Natural killer cell treated with Interleukin-12 subunit alpha and Interleukin-12 subunit beta and Interleukin-15 and Interleukin-18, amount 100 ng/mL, for 72 hours (primary cell): Measurements from ENCODE around the gene TSPAN17. TPM values are rescaled to one million over a fixed set of nuclear protein-coding genes. Genes with fewer than 3 reads are reported as not detected.
A peak's percentile ranks its signal among the peaks of the same experiment; 100 is the strongest.

Experiments
- ATAC-seq, 2 donors: fragments of 150-1000 bp; cut with Tn5 transposase in 1 of 2; sonication (Bioruptor Pico), chemical (Tn5 transposase) in 1 of 2; 2 replicates each; pipeline ENCODE4 v1.10.0; 2021
- DNase-seq: peaks from one replicate; pipeline ENCODE4 v3.0.0; 2022; ENCODE audit warnings: low spot score
- H3K27ac Mint-ChIP-seq, 2 donors: 1 replicate in 1 of 2; 2 replicates in 1 of 2; pipeline ENCODE4 v1.8.0; 2022; ENCODE audit warnings: mixed read lengths in 2 of 2, mild to moderate bottlenecking in 1 of 2, moderate library complexity in 1 of 2
- H3K27me3 Mint-ChIP-seq, 2 donors: 1 replicate in 1 of 2; 2 replicates in 1 of 2; pipeline ENCODE4 v1.8.0; 2022; ENCODE audit warnings: mixed read lengths in 2 of 2
- H3K36me3 Mint-ChIP-seq: one replicate; pipeline ENCODE4 v1.8.0; 2022; ENCODE audit warnings: mixed read lengths
- H3K4me1 Mint-ChIP-seq, 2 donors: 1 replicate in 1 of 2; 2 replicates in 1 of 2; pipeline ENCODE4 v1.8.0; 2022; ENCODE audit warnings: low read depth in 2 of 2, mixed read lengths in 2 of 2, mild to moderate bottlenecking in 1 of 2
- H3K4me3 Mint-ChIP-seq: one replicate; pipeline ENCODE4 v1.8.0; 2022; ENCODE audit warnings: mixed read lengths
- H3K9me3 Mint-ChIP-seq: 2 replicates; pipeline ENCODE4 v1.8.0; 2022; ENCODE audit warnings: mixed read lengths
- total RNA-seq, 2 donors: library from RNA; stranded (reverse); gene quantifications; one replicate each; pipeline ENCODE4 v1.2.3, GENCODE V29; 2022

TSPAN17 gene
- total RNA-seq, 2 donors from 2014 or later, result 48.9 to 67.6 TPM

- Mint-ChIP-seq H3K9me3 (no peaks in the 10 kb centered on the region), H3K27ac (no peak overlapping the region), H3K4me3 (peak overlapping the region; percentile 34), H3K36me3 (no peaks in the 10 kb centered on the region), H3K4me1 (peaks cover 5 to 13% of the 10 kb centered on the region in 2 donors), H3K27me3 (peaks cover 37 to 47% of the 10 kb centered on the region in 2 donors)
- ATAC-seq (no peak), DNase-seq (no peak)
Observed at GRCh38 chr5:176627582-176627981, 19.7 kb upstream of the TSPAN17 start.

- DNase-seq (no peak), ATAC-seq (no peak)
- Mint-ChIP-seq H3K27ac (no peak overlapping the region), H3K4me3 (no peak overlapping the region), H3K27me3 (peaks cover 40 to 57% of the 10 kb centered on the region in 2 donors), H3K4me1 (peaks cover 5 to 16% of the 10 kb centered on the region in 2 donors), H3K36me3 (no peaks in the 10 kb centered on the region), H3K9me3 (no peaks in the 10 kb centered on the region)
Observed at GRCh38 chr5:176628406-176629228, 18.7 kb upstream of the TSPAN17 start.

- ATAC-seq, result no peak
- DNase-seq, result no peak
- Mint-ChIP-seq H3K4me1 (peaks cover 5 to 17% of the 10 kb centered on the region in 2 donors), H3K27ac (no peak overlapping the region), H3K4me3 (no peak overlapping the region), H3K9me3 (no peaks in the 10 kb centered on the region), H3K27me3 (peaks cover 42 to 64% of the 10 kb centered on the region in 2 donors), H3K36me3 (no peaks in the 10 kb centered on the region)
Observed at GRCh38 chr5:176629317-176629852, 17.9 kb upstream of the TSPAN17 start.

- Mint-ChIP-seq H3K36me3 (no peaks in the 10 kb centered on the region), H3K27ac (no peak within 1 kb of the TSS), H3K4me3 (peak within 1 kb of the TSS; percentile 19), H3K4me1 (peaks cover 7 to 17% of the 10 kb centered on the region in 2 donors), H3K27me3 (peaks cover 46 to 70% of the 10 kb centered on the region in 2 donors), H3K9me3 (peaks cover 2% of the 10 kb centered on the region)
- ATAC-seq (peak; percentile 84 to 90), DNase-seq (peak; percentile 70)
Observed at GRCh38 chr5:176629853-176630680, 17.2 kb upstream of the TSPAN17 start, which contains the start of the genes EIF4E1B and SNCB. Gene EIF4E1B, plus strand, starts transcription at chr5:176630675. Its CDS starts 12,113 bp downstream, at chr5:176642788. Gene SNCB, minus strand, starts transcription at chr5:176630534. Its CDS starts 880 bp downstream, at chr5:176629654.

- peaks cover 5% of the 10 kb centered on the region for H3K9me3 Mint-ChIP-seq
- no peaks in the 10 kb centered on the region for H3K36me3 Mint-ChIP-seq
- peaks cover 9 to 17% of the 10 kb centered on the region in 2 donors for H3K4me1 Mint-ChIP-seq
- DNase-seq, result no peak
- peak overlapping the region; percentile 19 for H3K4me3 Mint-ChIP-seq
- peaks cover 49 to 72% of the 10 kb centered on the region in 2 donors for H3K27me3 Mint-ChIP-seq
- H3K27ac Mint-ChIP-seq, result no peak overlapping the region
- ATAC-seq, result no peak
Observed at GRCh38 chr5:176630681-176631222, 16.5 kb upstream of the TSPAN17 start.

GRCh38 chr5:176631383-176632200 lies 15.7 kb upstream of the TSPAN17 start:
- Mint-ChIP-seq H3K27ac (no peak overlapping the region), H3K9me3 (peaks cover 5% of the 10 kb centered on the region), H3K27me3 (peaks cover 45 to 67% of the 10 kb centered on the region in 2 donors), H3K36me3 (no peaks in the 10 kb centered on the region), H3K4me3 (no peak overlapping the region), H3K4me1 (peaks cover 9 to 17% of the 10 kb centered on the region in 2 donors)
- DNase-seq (no peak), ATAC-seq (no peak)

- ATAC-seq (no peak), DNase-seq (no peak)
- peaks cover 9 to 15% of the 10 kb centered on the region in 2 donors for H3K4me1 Mint-ChIP-seq
- no peak overlapping the region for H3K27ac Mint-ChIP-seq
- H3K4me3 Mint-ChIP-seq, result no peak overlapping the region
- H3K36me3 Mint-ChIP-seq, result no peaks in the 10 kb centered on the region
- H3K9me3 Mint-ChIP-seq, result peaks cover 5% of the 10 kb centered on the region
- peaks cover 36 to 64% of the 10 kb centered on the region in 2 donors for H3K27me3 Mint-ChIP-seq
Observed at GRCh38 chr5:176632745-176633144, 14.5 kb upstream of the TSPAN17 start.

GRCh38 chr5:176633598-176633997 lies 13.7 kb upstream of the TSPAN17 start:
- Mint-ChIP-seq H3K9me3 (peaks cover 5% of the 10 kb centered on the region), H3K36me3 (no peaks in the 10 kb centered on the region), H3K27ac (no peak overlapping the region), H3K4me1 (peaks cover 9 to 12% of the 10 kb centered on the region in 2 donors), H3K4me3 (no peak overlapping the region), H3K27me3 (peaks cover 36 to 56% of the 10 kb centered on the region in 2 donors)
- no peak for ATAC-seq
- no peak for DNase-seq

GRCh38 chr5:176636426-176636825 lies 10.9 kb upstream of the TSPAN17 start:
- H3K9me3 Mint-ChIP-seq, result peaks cover 5% of the 10 kb centered on the region
- no peak overlapping the region for H3K27ac Mint-ChIP-seq
- ATAC-seq (no peak), DNase-seq (no peak)
- no peak overlapping the region for H3K4me3 Mint-ChIP-seq
- no peaks in the 10 kb centered on the region for H3K36me3 Mint-ChIP-seq
- H3K27me3 Mint-ChIP-seq, result peaks cover 26 to 39% of the 10 kb centered on the region in 2 donors
- peaks cover 4 to 5% of the 10 kb centered on the region in 2 donors for H3K4me1 Mint-ChIP-seq

GRCh38 chr5:176637556-176637955 lies 9.7 kb upstream of the TSPAN17 start:
- H3K4me1 Mint-ChIP-seq, result peaks cover 4 to 5% of the 10 kb centered on the region in 2 donors
- H3K27ac Mint-ChIP-seq, result no peak overlapping the region
- peaks cover 24 to 28% of the 10 kb centered on the region in 2 donors for H3K27me3 Mint-ChIP-seq
- peaks cover 5% of the 10 kb centered on the region for H3K9me3 Mint-ChIP-seq
- H3K4me3 Mint-ChIP-seq, result no peak overlapping the region
- DNase-seq (no peak), ATAC-seq (no peak)
- no peaks in the 10 kb centered on the region for H3K36me3 Mint-ChIP-seq

GRCh38 chr5:176638437-176638836 lies 8.8 kb upstream of the TSPAN17 start:
- DNase-seq, result no peak
- Mint-ChIP-seq H3K36me3 (no peaks in the 10 kb centered on the region), H3K4me3 (no peak overlapping the region), H3K27ac (no peak overlapping the region), H3K4me1 (peaks cover 3 to 5% of the 10 kb centered on the region in 2 donors), H3K9me3 (peaks cover 5% of the 10 kb centered on the region), H3K27me3 (peaks cover 19 to 23% of the 10 kb centered on the region in 2 donors)
- no peak for ATAC-seq

- Mint-ChIP-seq H3K36me3 (no peaks in the 10 kb centered on the region), H3K27me3 (peaks cover 11 to 15% of the 10 kb centered on the region in 2 donors), H3K9me3 (peaks cover 5% of the 10 kb centered on the region), H3K4me3 (no peak overlapping the region), H3K4me1 (peaks cover 0 to 5% of the 10 kb centered on the region in 2 donors), H3K27ac (no peak overlapping the region)
- DNase-seq (no peak), ATAC-seq (no peak)
Observed at GRCh38 chr5:176639208-176639607, 8.1 kb upstream of the TSPAN17 start.
